Trophoblast cell (in vitro differentiated cells and primary cell): Measurements from ENCODE around the gene UFL1.

Experiments
- DNase-seq, 2 donors: peaks; one replicate each; pipeline ENCODE4 v3.0.0-alpha.2; 2016
- H2AFZ ChIP-seq: 2 replicates; pipeline ENCODE4 v1.6.1; 2013; ENCODE audit warnings: low read length, moderate library complexity, mild to moderate bottlenecking; ENCODE audit not compliant: insufficient read depth, poor library complexity
- H2AK5ac ChIP-seq: 2 replicates; pipeline ENCODE4 v1.6.1; 2013; ENCODE audit warnings: mild to moderate bottlenecking, low read length
- H2BK120ac ChIP-seq: 2 replicates; pipeline ENCODE4 v1.6.1; 2013; ENCODE audit warnings: low read length, mild to moderate bottlenecking, moderate library complexity; ENCODE audit not compliant: insufficient read depth, poor library complexity
- H2BK12ac ChIP-seq: 2 replicates; pipeline ENCODE4 v1.6.1; 2013; ENCODE audit warnings: mild to moderate bottlenecking, low read length, moderate library complexity
- H2BK5ac ChIP-seq: 2 replicates; pipeline ENCODE4 v1.6.1; 2013; ENCODE audit warnings: low read length, low read depth, moderate library complexity, mild to moderate bottlenecking; ENCODE audit not compliant: poor library complexity
- H3K14ac ChIP-seq: 2 replicates; pipeline ENCODE4 v1.6.1; 2013; ENCODE audit warnings: mild to moderate bottlenecking, low read length
- H3K18ac ChIP-seq: 2 replicates; pipeline ENCODE4 v1.6.1; 2013; ENCODE audit warnings: mild to moderate bottlenecking, low read length
- H3K23ac ChIP-seq: 2 replicates; pipeline ENCODE4 v1.6.1; 2013; ENCODE audit warnings: low read length
- H3K27ac ChIP-seq: 2 replicates; pipeline ENCODE4 v1.5.1; 2013; ENCODE audit warnings: low read depth, mild to moderate bottlenecking, inconsistent platforms, low read length, moderate library complexity
- H3K27me3 ChIP-seq: 2 replicates; pipeline ENCODE4 v1.6.1; 2013; ENCODE audit warnings: inconsistent platforms, mild to moderate bottlenecking, low read length, moderate library complexity; ENCODE audit not compliant: insufficient read depth
- H3K36me3 ChIP-seq, 2 experiments: 1 replicate in 1 of 2; 2 replicates in 1 of 2; pipeline ENCODE4 v1.6.1; 2013; ENCODE audit warnings: low read length in 2 of 2, mild to moderate bottlenecking in 2 of 2, moderate library complexity in 1 of 2; ENCODE audit not compliant: insufficient read depth in 2 of 2, control insufficient read depth in 1 of 2
- H3K4ac ChIP-seq: 2 replicates; pipeline ENCODE4 v1.6.1; 2013; ENCODE audit warnings: low read depth, mild to moderate bottlenecking, low read length, moderate library complexity
- H3K4me1 ChIP-seq, 2 experiments: 1 replicate in 1 of 2; 2 replicates in 1 of 2; pipeline ENCODE4 v1.6.1; 2013; ENCODE audit warnings: low read length in 2 of 2, mild to moderate bottlenecking in 2 of 2, moderate library complexity in 1 of 2; ENCODE audit not compliant: insufficient read depth in 2 of 2, control insufficient read depth in 1 of 2
- H3K4me2 ChIP-seq: 2 replicates; pipeline ENCODE4 v1.6.1; 2013; ENCODE audit warnings: inconsistent platforms, mild to moderate bottlenecking, low read length, moderate library complexity
- H3K4me3 ChIP-seq: 2 replicates; pipeline ENCODE4 v1.5.1; 2013; ENCODE audit warnings: mild to moderate bottlenecking, low read depth, low read length, inconsistent platforms
- H3K79me1 ChIP-seq: one replicate; pipeline ENCODE4 v1.6.1; 2013; ENCODE audit warnings: low read length
- H3K79me2 ChIP-seq: 2 replicates; pipeline ENCODE4 v1.6.1; 2013; ENCODE audit warnings: low read length, mild to moderate bottlenecking; ENCODE audit not compliant: control insufficient read depth, insufficient read depth, poor library complexity
- H3K9ac ChIP-seq: 2 replicates; pipeline ENCODE4 v1.6.1; 2013; ENCODE audit warnings: mild to moderate bottlenecking, low read length
- H3K9me3 ChIP-seq: 2 replicates; pipeline ENCODE4 v1.6.1; 2013; ENCODE audit warnings: low read depth, mild to moderate bottlenecking, control low read depth, inconsistent platforms, low read length; ENCODE audit not compliant: insufficient read depth
- H4K12ac ChIP-seq: 2 replicates; pipeline ENCODE4 v1.6.1; 2013; ENCODE audit warnings: low read depth, mild to moderate bottlenecking, low read length, moderate library complexity
- H4K8ac ChIP-seq: 2 replicates; pipeline ENCODE4 v1.6.1; 2013; ENCODE audit warnings: low read depth, mild to moderate bottlenecking, low read length, moderate library complexity
- H4K91ac ChIP-seq: one replicate; pipeline ENCODE4 v1.6.1; 2013; ENCODE audit warnings: low read depth, mild to moderate bottlenecking, low read length, moderate library complexity
- WGBS: extraction: QIAGEN DNeasy Blood & Tissue Kit; methylation state at CpG from one replicate; pipeline ENCODE4 v1.1.7; 2013; ENCODE audit warnings: missing lambda C conversion rate; ENCODE audit not compliant: insufficient read length, insufficient coverage; ENCODE audit errors: extremely low coverage; 5-methylcytosine and 5-hydroxymethylcytosine counted together

The UFL1 gene

DNA sequence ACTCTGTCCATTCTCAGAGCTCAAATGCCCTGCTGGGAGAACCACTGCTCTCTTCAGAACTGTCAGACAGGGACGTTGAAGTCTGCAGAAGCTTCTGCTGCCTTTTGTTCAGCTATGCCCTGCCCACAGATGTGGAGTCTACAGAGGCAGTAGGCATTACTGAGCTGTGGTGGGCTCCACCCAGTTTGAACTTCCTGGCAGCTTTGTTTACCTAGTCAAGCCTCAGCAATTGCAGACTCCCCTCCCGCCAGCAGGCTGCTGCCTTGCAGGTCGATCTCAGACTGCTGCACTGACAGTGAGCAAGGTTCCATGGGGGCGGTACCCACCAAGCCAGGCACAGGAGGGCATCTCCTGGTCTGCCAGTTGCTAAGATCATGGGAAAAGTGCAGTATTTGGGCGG, 21.8 kb upstream of the UFL1 start:
- Histone ChIP-seq H3K18ac (no peak overlapping the region), H2BK12ac (no peak overlapping the region), H3K14ac (no peak overlapping the region), H2AK5ac (no peak overlapping the region), H3K9me3 (peaks cover 8% of the 10 kb centered on the region), H3K79me2 (no peaks in the 10 kb centered on the region), H4K8ac (no peak overlapping the region), H3K4me1 (no peaks in the 10 kb centered on the region), H3K27ac (no peak overlapping the region), H2AFZ (no peak overlapping the region), H3K27me3 (no peaks in the 10 kb centered on the region), H3K23ac (no peak overlapping the region), H2BK5ac (no peak overlapping the region), H3K9ac (no peak overlapping the region), H4K12ac (no peak overlapping the region), H3K79me1 (no peaks in the 10 kb centered on the region), H4K91ac (no peak overlapping the region), H3K4me2 (no peak overlapping the region), H3K4me3 (no peak overlapping the region), H3K36me3 (peaks cover 5% of the 10 kb centered on the region in 2 experiments), H2BK120ac (no peak overlapping the region), H3K4ac (no peak overlapping the region)
- no CpG with 5 or more reads among the region's 5 CpGs for WGBS
- DNase-seq = no peak

DNA sequence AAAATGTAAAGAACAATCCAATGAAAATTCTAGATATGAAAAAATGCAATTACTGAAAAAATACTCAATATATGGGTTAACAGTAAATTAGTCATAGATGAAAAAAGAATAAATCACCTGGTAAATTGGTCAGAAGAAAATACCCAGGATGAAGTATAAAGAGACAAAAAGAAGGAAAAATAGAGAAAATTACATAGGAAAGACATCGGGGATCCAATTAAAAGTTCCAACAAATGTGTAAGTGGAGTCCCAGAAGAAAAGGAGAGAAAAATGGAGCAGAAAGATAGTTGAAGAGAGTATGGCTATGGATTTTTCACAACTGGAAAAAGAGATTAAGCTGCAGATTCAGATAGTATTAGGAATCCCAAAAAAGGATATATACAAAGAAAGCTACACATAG, 18.7 kb upstream of the UFL1 start:
- no peak overlapping the region for H3K27ac ChIP-seq
- no CpG with 5 or more reads among the region's 1 CpG for WGBS
- H3K79me1 ChIP-seq = no peaks in the 10 kb centered on the region
- no peak overlapping the region for H4K12ac ChIP-seq
- no peak overlapping the region for H2BK120ac ChIP-seq
- H3K27me3 ChIP-seq = no peaks in the 10 kb centered on the region
- no peak overlapping the region for H3K18ac ChIP-seq
- no peak overlapping the region for H3K23ac ChIP-seq
- no peak overlapping the region for H2AFZ ChIP-seq
- H2AK5ac ChIP-seq = no peak overlapping the region
- peaks cover 8% of the 10 kb centered on the region for H3K9me3 ChIP-seq
- no peak overlapping the region for H3K4me3 ChIP-seq
- no peak overlapping the region for H3K4ac ChIP-seq
- H4K8ac ChIP-seq = no peak overlapping the region
- H2BK5ac ChIP-seq = no peak overlapping the region
- H3K79me2 ChIP-seq = no peaks in the 10 kb centered on the region
- no peak overlapping the region for H3K9ac ChIP-seq
- H3K14ac ChIP-seq = no peak overlapping the region
- H3K4me1 ChIP-seq = no peaks in the 10 kb centered on the region
- no peak overlapping the region for H3K4me2 ChIP-seq
- H2BK12ac ChIP-seq = no peak overlapping the region
- no peak overlapping the region for H4K91ac ChIP-seq
- H3K36me3 ChIP-seq = peaks cover 5% of the 10 kb centered on the region in 2 experiments
- DNase-seq = no peak

DNA sequence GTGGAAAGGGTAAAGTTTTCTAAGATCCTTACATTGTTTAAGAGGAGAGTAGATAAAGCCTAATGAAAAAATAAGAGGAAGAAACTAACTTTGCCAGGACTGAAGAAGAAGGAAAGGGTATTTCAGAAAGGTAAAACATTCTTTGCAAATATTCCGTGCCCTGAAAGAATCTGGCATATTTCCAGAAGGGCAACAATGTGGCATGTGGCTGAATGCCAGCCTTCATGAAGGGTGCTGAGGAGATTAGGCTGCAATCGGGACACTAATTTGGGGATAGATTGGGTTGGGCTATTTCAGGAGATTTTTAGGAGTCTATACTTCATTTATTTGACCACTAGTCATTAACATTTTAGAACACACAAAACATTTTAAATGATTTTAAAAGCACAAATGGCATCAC, 16.2 kb upstream of the UFL1 start:
- no peak overlapping the region for H3K23ac ChIP-seq
- no peaks in the 10 kb centered on the region for H3K79me2 ChIP-seq
- no CpG with 5 or more reads among the region's 2 CpGs for WGBS
- no peak overlapping the region for H2BK5ac ChIP-seq
- H3K4me1 ChIP-seq = no peaks in the 10 kb centered on the region
- no peak overlapping the region for H3K18ac ChIP-seq
- H3K4me3 ChIP-seq = no peak overlapping the region
- no peak overlapping the region for H3K4me2 ChIP-seq
- no peak for DNase-seq
- no peak overlapping the region for H3K27ac ChIP-seq
- no peaks in the 10 kb centered on the region for H3K9me3 ChIP-seq
- no peaks in the 10 kb centered on the region for H3K27me3 ChIP-seq
- H2AK5ac ChIP-seq = no peak overlapping the region
- H4K91ac ChIP-seq = no peak overlapping the region
- no peak overlapping the region for H4K12ac ChIP-seq
- no peak overlapping the region for H3K4ac ChIP-seq
- H3K9ac ChIP-seq = no peak overlapping the region
- H2BK120ac ChIP-seq = no peak overlapping the region
- H4K8ac ChIP-seq = no peak overlapping the region
- H2AFZ ChIP-seq = no peak overlapping the region
- H3K36me3 ChIP-seq = peaks cover 5% of the 10 kb centered on the region in 2 experiments
- no peaks in the 10 kb centered on the region for H3K79me1 ChIP-seq
- no peak overlapping the region for H3K14ac ChIP-seq
- H2BK12ac ChIP-seq = no peak overlapping the region

DNA sequence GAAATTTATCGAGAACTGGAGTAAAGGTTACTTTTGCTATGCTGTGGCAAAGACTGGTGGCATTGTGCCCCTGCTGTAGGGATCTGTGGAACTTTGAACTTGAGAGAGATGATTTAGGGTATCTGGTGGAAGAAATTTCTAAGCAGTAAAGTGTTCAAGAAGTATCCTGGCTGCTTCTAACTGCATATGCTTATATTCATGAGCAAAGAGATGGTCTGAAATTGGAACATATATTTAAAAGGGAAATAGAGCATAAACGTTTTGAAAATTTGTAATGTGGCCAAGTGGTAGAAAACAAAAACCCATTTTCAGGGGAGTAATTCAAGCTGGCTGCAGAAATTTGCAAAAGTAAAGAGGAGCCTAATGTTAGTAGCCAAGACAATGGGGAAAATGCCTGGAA, 12.3 kb upstream of the UFL1 start:
- Histone ChIP-seq H3K36me3 (peaks cover 5 to 8% of the 10 kb centered on the region in 2 experiments), H2BK5ac (no peak overlapping the region), H3K79me2 (no peaks in the 10 kb centered on the region), H2AK5ac (no peak overlapping the region), H2BK120ac (no peak overlapping the region), H3K9ac (no peak overlapping the region), H3K4me2 (no peak overlapping the region), H2BK12ac (no peak overlapping the region), H3K14ac (no peak overlapping the region), H3K27ac (no peak overlapping the region), H3K18ac (no peak overlapping the region), H4K91ac (no peak overlapping the region), H3K27me3 (no peaks in the 10 kb centered on the region), H2AFZ (no peak overlapping the region), H3K4me1 (peaks cover 0 to 3% of the 10 kb centered on the region in 2 experiments), H3K79me1 (no peaks in the 10 kb centered on the region), H4K8ac (no peak overlapping the region), H3K9me3 (no peaks in the 10 kb centered on the region), H3K4me3 (no peak overlapping the region), H3K23ac (no peak overlapping the region), H3K4ac (no peak overlapping the region), H4K12ac (no peak overlapping the region)
- DNase-seq = no peak
- WGBS = no CpG with 5 or more reads among the region's 2 CpGs
